Activated CD4-positive, alpha-beta T cell treated with anti-CD3 and anti-CD28 coated beads, Interleukin-2, amount 50 U/mL, for 4 hours (primary cell): ENCODE results near the gene SETBP1.

Source experiments
- DNase-seq, 2 experiments: peaks; one replicate each; pipeline ENCODE4 v3.0.0-alpha.2; 2020

Gene SETBP1

GRCh38 chr18:44987371-44987770 is 306.7 kb downstream of the SETBP1 start:
- no peak for DNase-seq

GRCh38 chr18:44988821-44989587 is 308.3 kb downstream of the SETBP1 start:
- DNase-seq = no peak

GRCh38 chr18:44996261-44996660 is 315.6 kb downstream of the SETBP1 start:
- no peak for DNase-seq

GRCh38 chr18:44997174-44997573 is 316.5 kb downstream of the SETBP1 start:
- DNase-seq = no peak

GRCh38 chr18:44998360-44998759 is 317.7 kb downstream of the SETBP1 start:
- DNase-seq = no peak

GRCh38 chr18:45004546-45005080 is 323.9 kb downstream of the SETBP1 start:
- no peak for DNase-seq

- DNase-seq = no peak
Measured at GRCh38 chr18:45006934-45007333, 326.2 kb downstream of the SETBP1 start.

- no peak for DNase-seq
Measured at GRCh38 chr18:45007531-45007930, 326.8 kb downstream of the SETBP1 start.

GRCh38 chr18:45008694-45009413 is 328.2 kb downstream of the SETBP1 start:
- no peak for DNase-seq

- DNase-seq = no peak
Measured at GRCh38 chr18:45009756-45010155, 329.1 kb downstream of the SETBP1 start.

- DNase-seq = no peak
Measured at GRCh38 chr18:45012286-45012685, 331.6 kb downstream of the SETBP1 start.

- DNase-seq = no peak
Measured at GRCh38 chr18:45014047-45014501, 333.4 kb downstream of the SETBP1 start.

GRCh38 chr18:45015788-45016128 is 335.1 kb downstream of the SETBP1 start:
- no peak for DNase-seq

- DNase-seq = no peak
Measured at GRCh38 chr18:45019469-45019868, 338.8 kb downstream of the SETBP1 start.

- no peak for DNase-seq
Measured at GRCh38 chr18:45023519-45023918, 342.8 kb downstream of the SETBP1 start.

- no peak for DNase-seq
Measured at GRCh38 chr18:45024357-45025088, 343.8 kb downstream of the SETBP1 start.

GRCh38 chr18:45025089-45025450 is 344.4 kb downstream of the SETBP1 start:
- no peak for DNase-seq

- DNase-seq = no peak
Measured at GRCh38 chr18:45026162-45026561, 345.5 kb downstream of the SETBP1 start.

GRCh38 chr18:45034179-45034578 is 353.5 kb downstream of the SETBP1 start:
- DNase-seq = no peak

- no peak for DNase-seq
Measured at GRCh38 chr18:45037618-45038017, 356.9 kb downstream of the SETBP1 start.

GRCh38 chr18:45039376-45039775 is 358.7 kb downstream of the SETBP1 start:
- no peak for DNase-seq

GRCh38 chr18:45040879-45041278 is 360.2 kb downstream of the SETBP1 start:
- no peak for DNase-seq

- DNase-seq = no peak
Measured at GRCh38 chr18:45044787-45045186, 364.1 kb downstream of the SETBP1 start.

GRCh38 chr18:45046228-45046627 is 365.5 kb downstream of the SETBP1 start:
- no peak for DNase-seq
